ENCODE results near the gene TMEM235.

Gene TMEM235

GRCh38 chr17:78255953-78256706, 24.7 kb downstream of the TMEM235 start:
- DNase-seq: no peak

- DNase-seq: no peak
Observed at GRCh38 chr17:78256707-78257591, 25.5 kb downstream of the TMEM235 start.

GRCh38 chr17:78257810-78258322, 26.4 kb downstream of the TMEM235 start:
- DNase-seq: peak; percentile 14

- peak; percentile 73 for DNase-seq
Observed at GRCh38 chr17:78258323-78259191, 27.1 kb downstream of the TMEM235 start.

- DNase-seq: no peak
Observed at GRCh38 chr17:78259192-78259554, 27.7 kb downstream of the TMEM235 start.

- peak; percentile 8 for DNase-seq
Observed at GRCh38 chr17:78263063-78263735, 31.8 kb downstream of the TMEM235 start.

- no peak for DNase-seq
Observed at GRCh38 chr17:78263736-78264340, 32.4 kb downstream of the TMEM235 start.

GRCh38 chr17:78264590-78264989, 33.2 kb downstream of the TMEM235 start:
- no peak for DNase-seq

GRCh38 chr17:78265121-78265520, 33.7 kb downstream of the TMEM235 start:
- DNase-seq: no peak

- DNase-seq: no peak
Observed at GRCh38 chr17:78266231-78266631, 34.8 kb downstream of the TMEM235 start.

- DNase-seq: no peak
Observed at GRCh38 chr17:78266771-78267170, 35.3 kb downstream of the TMEM235 start.

- no peak for DNase-seq
Observed at GRCh38 chr17:78267253-78268073, 36.0 kb downstream of the TMEM235 start.

- no peak for DNase-seq
Observed at GRCh38 chr17:78268191-78268874, 36.9 kb downstream of the TMEM235 start.

GRCh38 chr17:78268951-78269905, 37.8 kb downstream of the TMEM235 start:
- DNase-seq: no peak

- DNase-seq: no peak
Observed at GRCh38 chr17:78269955-78270381, 38.5 kb downstream of the TMEM235 start.

- DNase-seq: no peak
Observed at GRCh38 chr17:78271419-78272170, 40.2 kb downstream of the TMEM235 start.

GRCh38 chr17:78272181-78272913, 40.9 kb downstream of the TMEM235 start:
- peak; percentile 49 for DNase-seq

- no peak for DNase-seq
Observed at GRCh38 chr17:78272914-78273258, 41.5 kb downstream of the TMEM235 start.

All from CD4-positive, alpha-beta T cell treated with Interleukin-12 subunit alpha and Interleukin-12 subunit beta, for 1 hour (primary cell).